ENCODE results near the gene TLE7.

The TLE7 gene

GRCh38 chr16:71412270-71413160, 29.3 kb downstream of the TLE7 start:
- peak; percentile 7 to 40 (median 24) for DNase-seq

- no peak for DNase-seq
Observed at GRCh38 chr16:71410146-71410545, 31.7 kb downstream of the TLE7 start.

GRCh38 chr16:71409011-71409775, 32.7 kb downstream of the TLE7 start:
- no peak for DNase-seq

GRCh38 chr16:71408536-71408935, 33.3 kb downstream of the TLE7 start:
- no peak for DNase-seq

GRCh38 chr16:71407731-71408130, 34.1 kb downstream of the TLE7 start:
- no peak for DNase-seq

GRCh38 chr16:71406724-71407123, 35.1 kb downstream of the TLE7 start:
- no peak for DNase-seq

- no peak for DNase-seq
Observed at GRCh38 chr16:71406316-71406715, 35.5 kb downstream of the TLE7 start.

GRCh38 chr16:71404364-71404763, 37.5 kb downstream of the TLE7 start:
- DNase-seq, result no peak

- DNase-seq, result no peak
Observed at GRCh38 chr16:71402674-71403073, 39.2 kb downstream of the TLE7 start.

GRCh38 chr16:71402007-71402406, 39.8 kb downstream of the TLE7 start:
- DNase-seq, result no peak

- no peak for DNase-seq
Observed at GRCh38 chr16:71399801-71400563, 41.9 kb downstream of the TLE7 start.

GRCh38 chr16:71396594-71396993, 45.3 kb downstream of the TLE7 start:
- DNase-seq, result no peak

- DNase-seq, result no peak
Observed at GRCh38 chr16:71389330-71389729, 52.5 kb downstream of the TLE7 start.

- no peak for DNase-seq
Observed at GRCh38 chr16:71387045-71387871, 54.6 kb downstream of the TLE7 start.

GRCh38 chr16:71384073-71384724, 57.7 kb downstream of the TLE7 start:
- no peak for DNase-seq

GRCh38 chr16:71383054-71383773, 58.6 kb downstream of the TLE7 start:
- DNase-seq, result no peak

GRCh38 chr16:71380831-71381230, 61.0 kb downstream of the TLE7 start:
- no peak for DNase-seq

All from activated naive CD4-positive, alpha-beta T cell (primary cell).